ENCODE measurements around the gene INSIG1. TPM values are rescaled to one million over a fixed set of nuclear protein-coding genes. Genes with fewer than 3 reads are reported as not detected.

Gene INSIG1
- total RNA-seq, 6 donors from 2014 or later = 16.8 to 136 (median 100) TPM

GRCh38 chr7:155252892-155253501, 44.7 kb upstream of the INSIG1 start:
- H3K36me3 ChIP-seq = no peaks in the 10 kb centered on the region
- no peaks in the 10 kb centered on the region for H3K9me3 ChIP-seq
- no peak overlapping the region for H3K27ac ChIP-seq
- DNase-seq = peak in 1 of 2 donors; percentile 60
- no peak for ATAC-seq (ENCODE audit: low FRiP score in 2 of 2)
- WGBS, 2 donors = 75 to 79% methylated on average over 15 to 24 of the region's 24 CpGs
- no peaks in the 10 kb centered on the region for H3K4me1 ChIP-seq
- no peak overlapping the region for H3K4me3 ChIP-seq
- H3K27me3 ChIP-seq = no peaks in the 10 kb centered on the region
- no peak for TF ChIP-seq EP300 (IDR thresholded peaks at IDR 0.05)
- TF ChIP-seq CTCF (IDR thresholded peaks at IDR 0.05) = no peak

- Histone ChIP-seq H3K27me3 (no peaks in the 10 kb centered on the region), H3K4me1 (no peaks in the 10 kb centered on the region), H3K27ac (no peak overlapping the region), H3K36me3 (no peaks in the 10 kb centered on the region), H3K9me3 (no peaks in the 10 kb centered on the region), H3K4me3 (no peak overlapping the region)
- no peak for TF ChIP-seq POLR2A (IDR thresholded peaks at IDR 0.05)
- TF ChIP-seq EP300 (IDR thresholded peaks at IDR 0.05) = no peak
- TF ChIP-seq POLR2AphosphoS5 (IDR thresholded peaks at IDR 0.05) = no peak
- TF ChIP-seq CTCF (IDR thresholded peaks at IDR 0.05) = no peak
- ATAC-seq (ENCODE audit: low FRiP score in 2 of 2) = no peak
- DNase-seq = peak in 1 of 2 donors; percentile 51
- WGBS, 2 donors = 90 to 91% methylated on average over 2 to 8 of the region's 8 CpGs
Observed at GRCh38 chr7:155254018-155254417, 43.7 kb upstream of the INSIG1 start.

GRCh38 chr7:155255071-155255470, 42.6 kb upstream of the INSIG1 start:
- no peaks in the 10 kb centered on the region for H3K27me3 ChIP-seq
- ATAC-seq (ENCODE audit: low FRiP score in 2 of 2) (no peak), DNase-seq (no peak)
- H3K4me1 ChIP-seq = no peaks in the 10 kb centered on the region
- WGBS, 2 donors = 93 to 97% methylated on average over 10 of the region's 10 CpGs
- H3K4me3 ChIP-seq = no peak overlapping the region
- H3K9me3 ChIP-seq = no peaks in the 10 kb centered on the region
- H3K27ac ChIP-seq = no peak overlapping the region
- TF ChIP-seq POLR2A (IDR thresholded peaks at IDR 0.05) = no peak
- no peak for TF ChIP-seq EP300 (IDR thresholded peaks at IDR 0.05)
- TF ChIP-seq POLR2AphosphoS5 (IDR thresholded peaks at IDR 0.05) = no peak
- no peaks in the 10 kb centered on the region for H3K36me3 ChIP-seq

- WGBS, 2 donors = 79 to 85% methylated on average over 6 of the region's 6 CpGs
- ATAC-seq (ENCODE audit: low FRiP score in 2 of 2) = no peak
- no peak for DNase-seq
- H3K27me3 ChIP-seq = no peaks in the 10 kb centered on the region
- H3K36me3 ChIP-seq = no peaks in the 10 kb centered on the region
- TF ChIP-seq POLR2A (IDR thresholded peaks at IDR 0.05) (no peak), CTCF (IDR thresholded peaks at IDR 0.05) (no peak), EP300 (IDR thresholded peaks at IDR 0.05) (no peak), POLR2AphosphoS5 (IDR thresholded peaks at IDR 0.05) (no peak)
- H3K4me3 ChIP-seq = no peak overlapping the region
- H3K27ac ChIP-seq = no peak overlapping the region
- no peaks in the 10 kb centered on the region for H3K9me3 ChIP-seq
- no peaks in the 10 kb centered on the region for H3K4me1 ChIP-seq
Observed at GRCh38 chr7:155255621-155256020, 42.1 kb upstream of the INSIG1 start.

GRCh38 chr7:155256081-155256760, 41.5 kb upstream of the INSIG1 start:
- Histone ChIP-seq H3K27me3 (no peaks in the 10 kb centered on the region), H3K4me3 (no peak overlapping the region), H3K36me3 (no peaks in the 10 kb centered on the region), H3K27ac (no peak overlapping the region), H3K9me3 (no peaks in the 10 kb centered on the region), H3K4me1 (no peaks in the 10 kb centered on the region)
- ATAC-seq (ENCODE audit: low FRiP score in 2 of 2) = no peak
- DNase-seq = no peak
- no peak for TF ChIP-seq EP300 (IDR thresholded peaks at IDR 0.05)
- TF ChIP-seq CTCF (IDR thresholded peaks at IDR 0.05) = no peak
- TF ChIP-seq POLR2AphosphoS5 (IDR thresholded peaks at IDR 0.05) = no peak
- TF ChIP-seq POLR2A (IDR thresholded peaks at IDR 0.05) = no peak
- 85 to 91% methylated on average over 16 to 18 of the region's 18 CpGs for WGBS, 2 donors
